HEK293 (cell line): ENCODE results near the gene ZNF692.

Experiments
- CTCF ChIA-PET: fragments of 350-600 bp; formaldehyde crosslinking; extraction: SDS; loops from one replicate; lab custom pipeline; 2021; ENCODE audit warnings: antibody characterized with exemption; lab: Yijun Ruan, JAX
- POLR2A ChIA-PET: fragments of 300-600 bp; formaldehyde crosslinking; extraction: SDS; loops from one replicate; lab custom pipeline; 2020; ENCODE audit warnings: antibody characterized with exemption, inconsistent platforms; lab: Yijun Ruan, JAX
- H3K27ac ChIP-seq: fragments of 200-500 bp; sonication (Bioruptor generic); 2 replicates; pipeline ENCODE4 v1.5.1; 2014; ENCODE audit warnings: low read depth, low read length, control low read depth, inconsistent platforms; ENCODE audit errors: extremely low read depth
- H3K36me3 ChIP-seq, 2 experiments: fragments of 200-500 bp in 1 of 2; sonication (Bioruptor generic) in 1 of 2; 1 replicate in 1 of 2; 2 replicates in 1 of 2; pipeline ENCODE4 v1.5.1; 2014 to 2017; ENCODE audit warnings: inconsistent platforms in 2 of 2, low read length in 2 of 2; ENCODE audit not compliant: control insufficient read depth in 2 of 2, insufficient read depth in 1 of 2
- H3K4me1 ChIP-seq: fragments of 200-500 bp; sonication (Bioruptor generic); 2 replicates; pipeline ENCODE4 v1.5.1; 2014; ENCODE audit warnings: mild to moderate bottlenecking, low read length, inconsistent platforms; ENCODE audit not compliant: control insufficient read depth, insufficient read depth
- H3K4me3 ChIP-seq: 2 replicates; pipeline ENCODE4 v1.5.1; 2011; ENCODE audit warnings: low read depth, mild to moderate bottlenecking, control low read depth, low read length, moderate library complexity
- H3K9me3 ChIP-seq: fragments of 200-500 bp; sonication (Bioruptor generic); 2 replicates; pipeline ENCODE4 v1.5.1; 2014; ENCODE audit warnings: low read depth, low read length, inconsistent platforms; ENCODE audit not compliant: control insufficient read depth, insufficient read depth
- GLIS1 ChIP-seq: fragments of 450-650 bp; formaldehyde crosslinking; IDR thresholded peaks from 2 replicates; pipeline ENCODE4 v1.5.1; 2016; ENCODE audit warnings: missing biosample characterization, missing genetic modification characterization
- GLIS2 ChIP-seq: fragments of 450-650 bp; formaldehyde crosslinking; IDR thresholded peaks from 2 replicates; pipeline ENCODE4 v1.5.1; 2016; ENCODE audit warnings: missing biosample characterization, missing genetic modification characterization
- OSR2 ChIP-seq: fragments of 450-650 bp; formaldehyde crosslinking; IDR thresholded peaks from 2 replicates; pipeline ENCODE4 v1.5.1; 2016; ENCODE audit warnings: missing biosample characterization, missing genetic modification characterization
- SCRT2 ChIP-seq: fragments of 450-650 bp; formaldehyde crosslinking; IDR thresholded peaks from 2 replicates; pipeline ENCODE4 v1.5.1; 2016; ENCODE audit warnings: missing biosample characterization, missing genetic modification characterization
- SP2 ChIP-seq: fragments of 450-650 bp; formaldehyde crosslinking; IDR thresholded peaks from 2 replicates; pipeline ENCODE4 v1.5.1; 2016; ENCODE audit warnings: missing biosample characterization, missing genetic modification characterization
- YY1 ChIP-seq: fragments of 450-650 bp; formaldehyde crosslinking; IDR thresholded peaks from 2 replicates; pipeline ENCODE4 v1.5.1; 2018; ENCODE audit warnings: missing biosample characterization, missing genetic modification characterization
- ZBTB21 ChIP-seq: fragments of 450-650 bp; formaldehyde crosslinking; IDR thresholded peaks from 2 replicates; pipeline ENCODE4 v1.5.1; 2017; ENCODE audit warnings: missing biosample characterization, missing genetic modification characterization
- ZFP69B ChIP-seq: fragments of 450-650 bp; formaldehyde crosslinking; IDR thresholded peaks from 2 replicates; pipeline ENCODE4 v1.5.1; 2016; ENCODE audit warnings: missing biosample characterization, missing genetic modification characterization
- ZIC2 ChIP-seq: fragments of 450-650 bp; formaldehyde crosslinking; IDR thresholded peaks from 2 replicates; pipeline ENCODE4 v1.5.1; 2016; ENCODE audit warnings: missing biosample characterization, missing genetic modification characterization
- ZNF175 ChIP-seq: fragments of 450-650 bp; formaldehyde crosslinking; IDR thresholded peaks from 2 replicates; pipeline ENCODE4 v1.5.1; 2016; ENCODE audit warnings: missing biosample characterization, missing genetic modification characterization
- ZNF335 ChIP-seq: fragments of 450-650 bp; formaldehyde crosslinking; conservative IDR thresholded peaks from 2 replicates; pipeline ENCODE4 v1.5.1; 2016; ENCODE audit warnings: missing biosample characterization, missing genetic modification characterization
- ZNF501 ChIP-seq: fragments of 450-650 bp; formaldehyde crosslinking; IDR thresholded peaks from 2 replicates; pipeline ENCODE4 v1.5.1; 2016; ENCODE audit warnings: missing biosample characterization, missing genetic modification characterization
- ZNF510 ChIP-seq: fragments of 450-650 bp; formaldehyde crosslinking; IDR thresholded peaks from 2 replicates; pipeline ENCODE4 v1.5.1; 2018; ENCODE audit warnings: mild to moderate bottlenecking, missing genetic modification characterization, missing biosample characterization; ENCODE audit not compliant: insufficient replicate concordance
- ZNF530 ChIP-seq: fragments of 450-650 bp; formaldehyde crosslinking; IDR thresholded peaks from 2 replicates; pipeline ENCODE4 v1.5.1; 2016; ENCODE audit warnings: low read depth, missing biosample characterization, missing genetic modification characterization
- ZSCAN30 ChIP-seq: fragments of 450-650 bp; IDR thresholded peaks from 2 replicates; pipeline ENCODE4 v1.5.1; 2018; ENCODE audit warnings: missing biosample characterization, mild to moderate bottlenecking, missing genetic modification characterization, moderate library complexity
- ZXDB ChIP-seq: fragments of 450-650 bp; formaldehyde crosslinking; IDR thresholded peaks from 2 replicates; pipeline ENCODE4 v1.5.1; 2016; ENCODE audit warnings: missing biosample characterization, missing genetic modification characterization
- TF ChIP-seq, protein P1 (sequence below): fragments of 450-650 bp; formaldehyde crosslinking; optimal IDR thresholded peaks from 2 replicates; pipeline ENCODE3; 2016; ENCODE audit warnings: missing biosample characterization, mild to moderate bottlenecking, missing genetic modification characterization
- TF ChIP-seq, protein P2 (sequence below): fragments of 450-650 bp; formaldehyde crosslinking; IDR thresholded peaks from 2 replicates; pipeline ENCODE4 v1.5.1; 2016; ENCODE audit warnings: missing biosample characterization, missing genetic modification characterization
- TF ChIP-seq, protein P3 (sequence below): fragments of 450-650 bp; formaldehyde crosslinking; IDR thresholded peaks from 2 replicates; pipeline ENCODE4 v1.5.1; 2016; ENCODE audit warnings: missing biosample characterization, missing genetic modification characterization
- TF ChIP-seq, protein P4 (sequence below): fragments of 450-650 bp; formaldehyde crosslinking; IDR thresholded peaks from 2 replicates; pipeline ENCODE4 v1.5.1; 2017; ENCODE audit warnings: missing biosample characterization, missing genetic modification characterization
- TF ChIP-seq, protein P5 (sequence below): fragments of 450-650 bp; formaldehyde crosslinking; IDR thresholded peaks from 2 replicates; pipeline ENCODE4 v1.5.1; 2016; ENCODE audit warnings: missing biosample characterization, missing genetic modification characterization
- TF ChIP-seq, protein P6 (sequence below): fragments of 450-650 bp; formaldehyde crosslinking; IDR thresholded peaks from 2 replicates; pipeline ENCODE4 v1.5.1; 2016; ENCODE audit warnings: missing biosample characterization, missing genetic modification characterization
- TF ChIP-seq, protein P7 (sequence below): fragments of 450-650 bp; formaldehyde crosslinking; IDR thresholded peaks from 2 replicates; pipeline ENCODE4 v1.5.1; 2016; ENCODE audit warnings: missing biosample characterization, missing genetic modification characterization

ZNF692 gene

DNA sequence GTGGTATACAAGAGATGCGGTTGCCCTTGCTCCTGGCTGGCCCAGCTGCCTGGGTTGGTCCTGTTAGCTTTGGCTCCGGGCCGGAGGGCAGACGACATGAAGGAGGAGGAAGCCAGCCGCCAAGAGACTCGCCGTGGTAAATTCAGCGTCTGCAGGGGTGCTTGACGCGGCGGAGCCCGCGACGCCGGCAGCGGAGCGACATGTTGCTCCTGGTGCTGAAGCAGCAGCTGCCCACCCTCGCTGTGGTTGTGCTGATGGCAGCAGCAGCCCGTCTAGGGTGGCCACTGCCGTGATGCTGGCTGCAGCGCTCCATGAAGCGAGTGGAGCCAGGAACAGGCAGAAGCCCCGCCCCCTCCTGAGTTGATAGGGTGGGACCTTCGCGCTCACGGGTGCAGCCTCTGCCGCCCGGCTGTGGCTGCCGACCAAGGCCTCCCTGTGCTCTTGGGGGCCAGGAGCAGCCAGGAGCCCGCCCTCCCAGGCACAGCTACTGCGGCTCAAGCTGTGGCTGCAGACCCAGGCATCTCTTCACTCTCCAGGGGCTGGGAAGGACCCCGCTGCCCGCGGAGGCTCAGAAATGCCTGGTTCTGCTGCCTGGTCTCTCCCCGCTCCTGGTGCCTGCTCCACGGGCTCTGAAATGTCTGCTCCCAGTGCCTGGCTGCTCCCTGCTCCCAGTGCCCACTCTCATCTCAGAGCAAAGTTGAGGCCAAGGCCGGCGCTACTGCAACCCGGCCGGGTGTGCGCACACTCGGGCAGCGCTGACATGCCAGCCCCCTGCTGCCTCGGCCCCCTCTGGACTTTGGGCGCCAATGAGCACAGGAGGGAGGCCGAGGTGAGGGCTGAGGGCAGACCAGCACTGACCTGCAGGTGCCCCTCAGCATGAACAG, 4.4 kb upstream of the ZNF692 start:
- POLR2A ChIA-PET, result no interaction called here
- no peak overlapping the region for H3K27ac ChIP-seq

DNA sequence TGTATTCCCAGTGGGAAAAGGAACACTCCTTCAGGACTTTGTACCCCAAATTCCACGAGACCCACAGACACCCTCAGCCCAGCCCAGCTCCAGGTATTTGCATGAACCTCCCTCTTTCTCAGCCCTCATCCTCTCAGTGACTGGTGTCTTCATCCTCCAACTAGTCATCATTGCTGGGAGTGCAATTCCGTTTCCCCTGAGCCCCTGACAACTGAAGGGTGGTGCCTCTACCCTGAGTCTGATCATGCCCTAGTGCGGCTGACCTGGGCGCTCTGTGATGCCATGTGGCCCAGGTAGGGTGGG, 3.8 kb upstream of the ZNF692 start:
- Histone ChIP-seq H3K4me3 (no peak overlapping the region), H3K9me3 (no peaks in the 10 kb centered on the region), H3K4me1 (no peaks in the 10 kb centered on the region), H3K36me3 (no peaks in the 10 kb centered on the region), H3K27ac (no peak overlapping the region)
- ChIA-PET CTCF (no interaction called here), POLR2A (no interaction called here)
- TF ChIP-seq ZNF175 (tag by site-specific recombination) (no peak), ZNF530 (no peak), ZFP69B (tag by site-specific recombination) (no peak)
- TF ChIP-seq, protein P1, sequence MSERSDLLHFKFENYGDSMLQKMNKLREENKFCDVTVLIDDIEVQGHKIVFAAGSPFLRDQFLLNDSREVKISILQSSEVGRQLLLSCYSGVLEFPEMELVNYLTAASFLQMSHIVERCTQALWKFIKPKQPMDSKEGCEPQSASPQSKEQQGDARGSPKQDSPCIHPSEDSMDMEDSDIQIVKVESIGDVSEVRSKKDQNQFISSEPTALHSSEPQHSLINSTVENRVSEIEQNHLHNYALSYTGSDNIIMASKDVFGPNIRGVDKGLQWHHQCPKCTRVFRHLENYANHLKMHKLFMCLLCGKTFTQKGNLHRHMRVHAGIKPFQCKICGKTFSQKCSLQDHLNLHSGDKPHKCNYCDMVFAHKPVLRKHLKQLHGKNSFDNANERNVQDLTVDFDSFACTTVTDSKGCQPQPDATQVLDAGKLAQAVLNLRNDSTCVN (tag by site-specific recombination), result no peak
- TF ChIP-seq, protein P2, sequence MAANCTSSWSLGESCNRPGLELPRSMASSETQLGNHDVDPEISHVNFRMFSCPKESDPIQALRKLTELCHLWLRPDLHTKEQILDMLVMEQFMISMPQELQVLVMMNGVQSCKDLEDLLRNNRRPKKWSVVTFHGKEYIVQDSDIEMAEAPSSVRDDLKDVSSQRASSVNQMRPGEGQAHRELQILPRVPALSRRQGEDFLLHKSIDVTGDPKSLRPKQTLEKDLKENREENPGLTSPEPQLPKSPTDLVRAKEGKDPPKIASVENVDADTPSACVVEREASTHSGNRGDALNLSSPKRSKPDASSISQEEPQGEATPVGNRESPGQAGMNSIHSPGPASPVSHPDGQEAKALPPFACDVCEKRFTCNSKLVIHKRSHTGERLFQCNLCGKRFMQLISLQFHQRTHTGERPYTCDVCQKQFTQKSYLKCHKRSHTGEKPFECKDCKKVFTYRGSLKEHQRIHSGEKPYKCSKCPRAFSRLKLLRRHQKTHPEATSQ, result no peak
- TF ChIP-seq, protein P3, sequence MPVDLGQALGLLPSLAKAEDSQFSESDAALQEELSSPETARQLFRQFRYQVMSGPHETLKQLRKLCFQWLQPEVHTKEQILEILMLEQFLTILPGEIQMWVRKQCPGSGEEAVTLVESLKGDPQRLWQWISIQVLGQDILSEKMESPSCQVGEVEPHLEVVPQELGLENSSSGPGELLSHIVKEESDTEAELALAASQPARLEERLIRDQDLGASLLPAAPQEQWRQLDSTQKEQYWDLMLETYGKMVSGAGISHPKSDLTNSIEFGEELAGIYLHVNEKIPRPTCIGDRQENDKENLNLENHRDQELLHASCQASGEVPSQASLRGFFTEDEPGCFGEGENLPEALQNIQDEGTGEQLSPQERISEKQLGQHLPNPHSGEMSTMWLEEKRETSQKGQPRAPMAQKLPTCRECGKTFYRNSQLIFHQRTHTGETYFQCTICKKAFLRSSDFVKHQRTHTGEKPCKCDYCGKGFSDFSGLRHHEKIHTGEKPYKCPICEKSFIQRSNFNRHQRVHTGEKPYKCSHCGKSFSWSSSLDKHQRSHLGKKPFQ (tag by site-specific recombination), result no peak
- TF ChIP-seq, protein P4, sequence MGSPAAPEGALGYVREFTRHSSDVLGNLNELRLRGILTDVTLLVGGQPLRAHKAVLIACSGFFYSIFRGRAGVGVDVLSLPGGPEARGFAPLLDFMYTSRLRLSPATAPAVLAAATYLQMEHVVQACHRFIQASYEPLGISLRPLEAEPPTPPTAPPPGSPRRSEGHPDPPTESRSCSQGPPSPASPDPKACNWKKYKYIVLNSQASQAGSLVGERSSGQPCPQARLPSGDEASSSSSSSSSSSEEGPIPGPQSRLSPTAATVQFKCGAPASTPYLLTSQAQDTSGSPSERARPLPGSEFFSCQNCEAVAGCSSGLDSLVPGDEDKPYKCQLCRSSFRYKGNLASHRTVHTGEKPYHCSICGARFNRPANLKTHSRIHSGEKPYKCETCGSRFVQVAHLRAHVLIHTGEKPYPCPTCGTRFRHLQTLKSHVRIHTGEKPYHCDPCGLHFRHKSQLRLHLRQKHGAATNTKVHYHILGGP, result no peak
- TF ChIP-seq, protein P5, sequence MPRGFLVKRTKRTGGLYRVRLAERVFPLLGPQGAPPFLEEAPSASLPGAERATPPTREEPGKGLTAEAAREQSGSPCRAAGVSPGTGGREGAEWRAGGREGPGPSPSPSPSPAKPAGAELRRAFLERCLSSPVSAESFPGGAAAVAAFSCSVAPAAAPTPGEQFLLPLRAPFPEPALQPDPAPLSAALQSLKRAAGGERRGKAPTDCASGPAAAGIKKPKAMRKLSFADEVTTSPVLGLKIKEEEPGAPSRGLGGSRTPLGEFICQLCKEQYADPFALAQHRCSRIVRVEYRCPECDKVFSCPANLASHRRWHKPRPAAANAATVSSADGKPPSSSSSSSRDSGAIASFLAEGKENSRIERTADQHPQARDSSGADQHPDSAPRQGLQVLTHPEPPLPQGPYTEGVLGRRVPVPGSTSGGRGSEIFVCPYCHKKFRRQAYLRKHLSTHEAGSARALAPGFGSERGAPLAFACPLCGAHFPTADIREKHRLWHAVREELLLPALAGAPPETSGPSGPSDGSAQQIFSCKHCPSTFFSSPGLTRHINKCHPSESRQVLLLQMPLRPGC (tag by site-specific recombination), result no peak
- TF ChIP-seq, protein P6, sequence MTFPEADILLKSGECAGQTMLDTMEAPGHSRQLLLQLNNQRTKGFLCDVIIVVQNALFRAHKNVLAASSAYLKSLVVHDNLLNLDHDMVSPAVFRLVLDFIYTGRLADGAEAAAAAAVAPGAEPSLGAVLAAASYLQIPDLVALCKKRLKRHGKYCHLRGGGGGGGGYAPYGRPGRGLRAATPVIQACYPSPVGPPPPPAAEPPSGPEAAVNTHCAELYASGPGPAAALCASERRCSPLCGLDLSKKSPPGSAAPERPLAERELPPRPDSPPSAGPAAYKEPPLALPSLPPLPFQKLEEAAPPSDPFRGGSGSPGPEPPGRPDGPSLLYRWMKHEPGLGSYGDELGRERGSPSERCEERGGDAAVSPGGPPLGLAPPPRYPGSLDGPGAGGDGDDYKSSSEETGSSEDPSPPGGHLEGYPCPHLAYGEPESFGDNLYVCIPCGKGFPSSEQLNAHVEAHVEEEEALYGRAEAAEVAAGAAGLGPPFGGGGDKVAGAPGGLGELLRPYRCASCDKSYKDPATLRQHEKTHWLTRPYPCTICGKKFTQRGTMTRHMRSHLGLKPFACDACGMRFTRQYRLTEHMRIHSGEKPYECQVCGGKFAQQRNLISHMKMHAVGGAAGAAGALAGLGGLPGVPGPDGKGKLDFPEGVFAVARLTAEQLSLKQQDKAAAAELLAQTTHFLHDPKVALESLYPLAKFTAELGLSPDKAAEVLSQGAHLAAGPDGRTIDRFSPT, result no peak

More for the DNA sequence above, 4.4 kb upstream of the ZNF692 start:
- no peaks in the 10 kb centered on the region for H3K36me3 ChIP-seq
- no peaks in the 10 kb centered on the region for H3K4me1 ChIP-seq
- H3K4me3 ChIP-seq, result peak overlapping the region; percentile 35
- CTCF ChIA-PET, result no interaction called here
- no peaks in the 10 kb centered on the region for H3K9me3 ChIP-seq
- peak; percentile 40; the same call in 1 of the 2 replicates for TF ChIP-seq SCRT2 (tag by site-specific recombination)
- no peak for TF ChIP-seq ZNF510 (tag by site-specific recombination)
- TF ChIP-seq, protein P1 (tag by site-specific recombination), result peak; percentile 13
- no peak for TF ChIP-seq ZBTB21 (tag by site-specific recombination)
- TF ChIP-seq GLIS1 (tag by site-specific recombination), result peak; percentile 37; the same call in 1 of the 2 replicates
- TF ChIP-seq GLIS2, result peak; percentile 54; the same call in 1 of the 2 replicates
- TF ChIP-seq YY1 (tag by site-specific recombination), result no peak
- TF ChIP-seq ZSCAN30 (tag by site-specific recombination), result peak; percentile 84
- TF ChIP-seq ZNF335 (tag by site-specific recombination), result peak; percentile 50
- TF ChIP-seq ZXDB (tag by site-specific recombination), result 0 out of 2 replicates have a peak, but pooled peaks have one; percentile 32
- TF ChIP-seq ZNF501, result 0 out of 2 replicates have a peak, but pooled peaks have one; percentile 24
- peak; percentile 55 for TF ChIP-seq SP2 (tag by site-specific recombination)
- TF ChIP-seq OSR2, result 0 out of 2 replicates have a peak, but pooled peaks have one; percentile 44
- TF ChIP-seq, protein P7, sequence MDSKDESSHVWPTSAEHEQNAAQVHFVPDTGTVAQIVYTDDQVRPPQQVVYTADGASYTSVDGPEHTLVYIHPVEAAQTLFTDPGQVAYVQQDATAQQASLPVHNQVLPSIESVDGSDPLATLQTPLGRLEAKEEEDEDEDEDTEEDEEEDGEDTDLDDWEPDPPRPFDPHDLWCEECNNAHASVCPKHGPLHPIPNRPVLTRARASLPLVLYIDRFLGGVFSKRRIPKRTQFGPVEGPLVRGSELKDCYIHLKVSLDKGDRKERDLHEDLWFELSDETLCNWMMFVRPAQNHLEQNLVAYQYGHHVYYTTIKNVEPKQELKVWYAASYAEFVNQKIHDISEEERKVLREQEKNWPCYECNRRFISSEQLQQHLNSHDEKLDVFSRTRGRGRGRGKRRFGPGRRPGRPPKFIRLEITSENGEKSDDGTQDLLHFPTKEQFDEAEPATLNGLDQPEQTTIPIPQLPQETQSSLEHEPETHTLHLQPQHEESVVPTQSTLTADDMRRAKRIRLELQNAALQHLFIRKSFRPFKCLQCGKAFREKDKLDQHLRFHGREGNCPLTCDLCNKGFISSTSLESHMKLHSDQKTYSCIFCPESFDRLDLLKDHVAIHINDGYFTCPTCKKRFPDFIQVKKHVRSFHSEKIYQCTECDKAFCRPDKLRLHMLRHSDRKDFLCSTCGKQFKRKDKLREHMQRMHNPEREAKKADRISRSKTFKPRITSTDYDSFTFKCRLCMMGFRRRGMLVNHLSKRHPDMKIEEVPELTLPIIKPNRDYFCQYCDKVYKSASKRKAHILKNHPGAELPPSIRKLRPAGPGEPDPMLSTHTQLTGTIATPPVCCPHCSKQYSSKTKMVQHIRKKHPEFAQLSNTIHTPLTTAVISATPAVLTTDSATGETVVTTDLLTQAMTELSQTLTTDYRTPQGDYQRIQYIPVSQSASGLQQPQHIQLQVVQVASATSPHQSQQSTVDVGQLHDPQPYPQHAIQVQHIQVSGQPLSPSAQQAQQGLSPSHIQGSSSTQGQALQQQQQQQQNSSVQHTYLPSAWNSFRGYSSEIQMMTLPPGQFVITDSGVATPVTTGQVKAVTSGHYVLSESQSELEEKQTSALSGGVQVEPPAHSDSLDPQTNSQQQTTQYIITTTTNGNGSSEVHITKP (tag by site-specific recombination), result 0 out of 2 replicates have a peak, but pooled peaks have one; percentile 11
- 0 out of 2 replicates have a peak, but pooled peaks have one; percentile 26 for TF ChIP-seq ZIC2
- TF ChIP-seq, all 188 proteins: peak for 12
